Lower lobe of right lung (tissue), 2 donors: ENCODE data around the gene KDM4B. TPM values are rescaled to one million over a fixed set of nuclear protein-coding genes. Genes with fewer than 3 reads are reported as not detected.

ENCODE experiments used
- ATAC-seq, 2 donors: fragments of 200-7000 bp; cut with Tn5 transposase; one replicate each; pipeline ENCODE4 v1.9.1; 2020 to 2022; ENCODE audit warnings: mild to moderate bottlenecking in 2 of 2, moderate library complexity in 2 of 2
- DNase-seq: peaks from one replicate; pipeline ENCODE4 v3.0.0-alpha.2; 2020
- H3K27ac ChIP-seq: fragments of 200-600 bp; one replicate; pipeline ENCODE4 v1.8.0; 2022
- H3K27me3 ChIP-seq: fragments of 200-600 bp; one replicate; pipeline ENCODE4 v1.8.0; 2022; ENCODE audit warnings: low read depth
- H3K36me3 ChIP-seq: fragments of 200-600 bp; one replicate; pipeline ENCODE4 v1.8.0; 2022; ENCODE audit warnings: mild to moderate bottlenecking
- H3K4me1 ChIP-seq: fragments of 200-600 bp; one replicate; pipeline ENCODE4 v1.8.0; 2022
- H3K4me3 ChIP-seq: fragments of 200-600 bp; one replicate; pipeline ENCODE4 v1.8.0; 2022; ENCODE audit warnings: mild to moderate bottlenecking
- H3K9me3 ChIP-seq: fragments of 200-600 bp; one replicate; pipeline ENCODE4 v1.8.0; 2022
- intact Hi-C: fragments of 100-400 bp; cut with DNase I; formaldehyde crosslinking; loops from one replicate; pipeline ENCODE4 v1.11.0; 2022
- total RNA-seq: library from RNA; stranded (reverse); fragmentation: NEBNext Ultra II Directional; extraction: Animal tissue kit (Norgen Biotek cat#: 25700); gene quantifications from one replicate; pipeline ENCODE4 v1.2.1, GENCODE V29; 2021
- TF ChIP-seq, protein P1 (sequence below): fragments of 200-600 bp; IDR thresholded peaks from one replicate; pipeline ENCODE4 v1.8.0; 2022; ENCODE audit warnings: antibody characterized with exemption, mild to moderate bottlenecking
- donor health status: DM: no; HTN: yes; CAD: no; lungs with severe emphysema.

The KDM4B gene
- total RNA-seq, 1 donor from 2014 or later = 40.3 TPM

DNA sequence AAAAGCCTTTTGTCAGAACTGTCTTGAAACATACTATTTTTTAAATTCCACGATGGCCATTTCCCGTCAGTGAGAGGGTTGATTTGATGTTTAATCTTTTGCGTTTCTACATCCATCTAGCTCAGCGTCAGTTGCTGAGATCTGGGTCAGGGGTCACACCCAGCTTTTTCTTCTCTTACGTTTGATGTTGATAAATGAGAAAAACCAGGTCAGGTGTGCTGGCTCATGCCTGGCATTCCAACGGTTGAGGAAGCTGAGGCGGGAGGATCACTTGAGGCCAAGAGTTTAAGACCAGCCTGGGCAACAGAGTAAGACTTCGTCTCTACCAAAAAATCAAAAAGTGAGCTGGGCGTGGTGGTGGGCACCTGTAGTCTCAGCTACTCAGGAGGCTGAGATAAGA lies 202.8 kb downstream of the KDM4B start:
- DNase-seq (no peak), ATAC-seq (no peak)
- Histone ChIP-seq H3K27me3 (no peaks in the 10 kb centered on the region), H3K27ac (no peak overlapping the region), H3K36me3 (no peaks in the 10 kb centered on the region), H3K4me1 (no peaks in the 10 kb centered on the region), H3K4me3 (no peak overlapping the region), H3K9me3 (no peaks in the 10 kb centered on the region)
- intact Hi-C loops = no loop called here
- TF ChIP-seq, protein P1, sequence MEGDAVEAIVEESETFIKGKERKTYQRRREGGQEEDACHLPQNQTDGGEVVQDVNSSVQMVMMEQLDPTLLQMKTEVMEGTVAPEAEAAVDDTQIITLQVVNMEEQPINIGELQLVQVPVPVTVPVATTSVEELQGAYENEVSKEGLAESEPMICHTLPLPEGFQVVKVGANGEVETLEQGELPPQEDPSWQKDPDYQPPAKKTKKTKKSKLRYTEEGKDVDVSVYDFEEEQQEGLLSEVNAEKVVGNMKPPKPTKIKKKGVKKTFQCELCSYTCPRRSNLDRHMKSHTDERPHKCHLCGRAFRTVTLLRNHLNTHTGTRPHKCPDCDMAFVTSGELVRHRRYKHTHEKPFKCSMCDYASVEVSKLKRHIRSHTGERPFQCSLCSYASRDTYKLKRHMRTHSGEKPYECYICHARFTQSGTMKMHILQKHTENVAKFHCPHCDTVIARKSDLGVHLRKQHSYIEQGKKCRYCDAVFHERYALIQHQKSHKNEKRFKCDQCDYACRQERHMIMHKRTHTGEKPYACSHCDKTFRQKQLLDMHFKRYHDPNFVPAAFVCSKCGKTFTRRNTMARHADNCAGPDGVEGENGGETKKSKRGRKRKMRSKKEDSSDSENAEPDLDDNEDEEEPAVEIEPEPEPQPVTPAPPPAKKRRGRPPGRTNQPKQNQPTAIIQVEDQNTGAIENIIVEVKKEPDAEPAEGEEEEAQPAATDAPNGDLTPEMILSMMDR = no peak

DNA sequence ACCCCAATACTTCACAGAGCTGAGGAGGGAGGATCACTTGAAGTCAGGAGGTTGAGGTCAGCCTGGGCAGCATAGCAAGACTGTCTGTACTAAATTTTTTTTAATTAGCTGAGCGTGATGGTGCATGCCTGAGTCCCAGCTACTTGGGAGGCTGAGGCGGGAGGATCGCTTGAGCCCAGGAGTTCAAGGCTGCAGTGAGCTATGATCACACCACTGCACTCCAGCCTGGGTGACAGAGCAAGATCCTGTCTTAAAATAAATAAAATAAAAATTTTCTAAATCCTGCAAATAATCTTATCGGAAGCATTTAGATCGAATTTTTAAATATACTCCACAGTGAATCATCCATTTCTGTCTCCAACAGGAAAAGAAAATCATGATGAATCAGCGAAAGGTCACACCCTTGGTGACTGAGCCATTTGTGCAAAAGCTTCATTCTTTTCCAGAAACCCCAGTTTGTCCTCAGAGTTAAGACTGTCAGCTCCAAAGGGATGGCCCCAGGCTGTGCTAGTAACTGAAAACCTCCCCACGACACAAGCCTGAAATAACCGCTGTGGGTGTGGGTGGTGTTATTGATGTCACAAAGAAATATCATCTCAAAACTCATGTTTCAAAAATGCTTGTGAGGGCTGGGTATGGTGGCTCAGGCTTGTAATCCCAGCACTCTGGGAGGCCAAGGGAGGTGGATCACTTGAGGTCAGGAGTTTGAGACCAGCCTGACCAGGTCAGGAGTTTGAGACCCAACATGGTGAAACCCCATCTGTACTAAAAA lies 204.1 kb downstream of the KDM4B start:
- DNase-seq (no peak), ATAC-seq (no peak)
- H3K9me3 ChIP-seq = no peaks in the 10 kb centered on the region
- H3K27ac ChIP-seq = no peak overlapping the region
- intact Hi-C loops = no loop called here
- no peaks in the 10 kb centered on the region for H3K36me3 ChIP-seq
- no peak overlapping the region for H3K4me3 ChIP-seq
- TF ChIP-seq, protein P1 = no peak
- H3K4me1 ChIP-seq = no peaks in the 10 kb centered on the region
- no peaks in the 10 kb centered on the region for H3K27me3 ChIP-seq

DNA sequence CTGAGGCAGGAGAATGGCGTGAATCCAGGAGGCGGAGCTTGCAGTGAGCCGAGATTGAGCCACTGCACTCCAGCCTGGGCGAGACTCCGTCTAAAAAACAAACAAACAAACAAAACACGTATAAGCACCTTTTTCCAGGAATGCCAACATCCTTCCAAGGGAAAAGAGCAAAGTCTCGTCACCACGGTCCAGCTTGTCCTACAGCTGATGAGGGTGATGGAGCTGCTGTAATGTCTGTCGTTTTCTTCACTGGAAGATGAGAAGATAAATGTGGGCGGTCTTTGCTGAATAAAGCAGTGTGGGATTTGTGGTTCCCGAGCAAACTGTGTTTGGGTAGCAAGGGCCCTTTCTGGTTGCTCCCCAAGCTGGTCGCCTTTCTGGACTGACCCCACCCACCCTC lies 205.1 kb downstream of the KDM4B start:
- H3K27me3 ChIP-seq = no peaks in the 10 kb centered on the region
- intact Hi-C loops = no loop called here
- TF ChIP-seq, protein P1 = no peak
- DNase-seq = no peak
- no peaks in the 10 kb centered on the region for H3K9me3 ChIP-seq
- no peak overlapping the region for H3K4me3 ChIP-seq
- no peak overlapping the region for H3K27ac ChIP-seq
- H3K36me3 ChIP-seq = no peaks in the 10 kb centered on the region
- no peaks in the 10 kb centered on the region for H3K4me1 ChIP-seq
- no peak for ATAC-seq

DNA sequence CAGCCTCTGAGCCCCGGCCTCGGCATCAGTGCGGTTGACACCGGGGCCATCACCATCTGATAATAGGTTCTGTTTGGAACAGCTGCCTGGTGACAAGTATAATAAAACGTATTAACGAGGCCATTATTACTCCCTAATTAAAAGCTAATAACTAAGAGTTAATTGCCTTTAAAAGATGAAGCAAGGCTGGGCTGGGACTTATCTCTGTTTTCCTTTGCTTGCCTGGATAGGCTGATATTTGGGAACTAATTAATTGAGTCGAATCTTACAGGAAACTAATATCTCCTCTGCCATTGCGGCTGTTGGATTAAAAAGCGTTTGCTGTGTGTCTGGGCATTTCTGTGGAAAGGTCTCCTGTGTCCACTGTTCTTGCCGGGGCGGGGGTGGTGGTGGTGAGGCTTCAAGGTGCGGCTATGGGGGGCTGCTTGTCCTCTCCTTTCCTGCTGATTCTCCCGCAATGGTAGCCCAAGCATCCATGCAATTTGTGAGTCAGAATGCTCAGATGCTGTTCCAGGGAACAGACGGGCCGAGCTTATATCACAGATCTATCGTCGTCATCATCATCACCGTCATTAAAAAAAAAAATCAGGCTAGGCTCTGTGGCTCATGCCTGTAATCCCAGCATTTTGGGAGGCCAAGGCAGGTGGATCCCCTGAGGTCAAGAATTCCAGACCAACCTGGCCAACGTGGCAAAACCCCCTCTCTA lies 209.0 kb downstream of the KDM4B start:
- TF ChIP-seq, protein P1 = no peak

DNA sequence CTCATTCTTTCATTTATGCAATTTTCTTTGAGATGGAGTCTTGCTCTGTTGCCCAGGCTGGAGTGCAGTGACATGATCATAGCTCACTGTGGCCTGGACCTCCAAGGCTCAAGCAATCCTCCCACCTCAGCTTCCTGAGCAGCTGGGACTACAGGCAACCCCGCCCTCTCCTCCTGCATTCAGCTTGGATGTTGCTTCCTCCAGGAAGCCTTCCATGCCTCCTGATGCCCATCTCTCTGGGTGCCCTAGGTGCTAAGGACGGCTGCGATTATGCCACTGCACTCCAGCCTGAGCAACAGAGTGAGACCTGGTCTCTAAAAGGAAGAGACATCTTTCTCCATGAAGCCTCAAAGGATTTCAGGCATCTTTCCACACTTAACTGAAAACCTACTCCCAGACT lies 209.9 kb downstream of the KDM4B start:
- intact Hi-C loops = no loop called here
- H3K9me3 ChIP-seq = no peaks in the 10 kb centered on the region
- H3K36me3 ChIP-seq = no peaks in the 10 kb centered on the region
- TF ChIP-seq, protein P1 = no peak
- no peaks in the 10 kb centered on the region for H3K27me3 ChIP-seq
- no peak overlapping the region for H3K4me3 ChIP-seq
- no peaks in the 10 kb centered on the region for H3K4me1 ChIP-seq
- H3K27ac ChIP-seq = no peak overlapping the region
- DNase-seq = no peak
- no peak for ATAC-seq

More for the DNA sequence above, 209.0 kb downstream of the KDM4B start:
- Histone ChIP-seq H3K4me3 (no peak overlapping the region), H3K36me3 (no peaks in the 10 kb centered on the region), H3K27ac (no peak overlapping the region), H3K4me1 (no peaks in the 10 kb centered on the region), H3K27me3 (no peaks in the 10 kb centered on the region), H3K9me3 (no peaks in the 10 kb centered on the region)
- intact Hi-C loops = no loop called here
- ATAC-seq (no peak), DNase-seq (no peak)
